Glutamatergic neuron (in vitro differentiated cells): Measurements from ENCODE around the gene ITGBL1. TPM values are rescaled to one million over a fixed set of nuclear protein-coding genes. Genes with fewer than 3 reads are reported as not detected.

ENCODE experiments used
- DNase-seq: peaks from one replicate; pipeline ENCODE4 v3.0.0; 2022
- H3K27ac Mint-ChIP-seq: one replicate; pipeline ENCODE4 v1.8.0; 2020; ENCODE audit warnings: mild to moderate bottlenecking, mixed read lengths, inconsistent platforms; ENCODE audit not compliant: unreplicated experiment
- H3K27me3 Mint-ChIP-seq: one replicate; pipeline ENCODE4 v1.8.0; 2020; ENCODE audit warnings: mild to moderate bottlenecking, moderate library complexity, mixed read lengths, inconsistent platforms; ENCODE audit not compliant: unreplicated experiment
- H3K36me3 Mint-ChIP-seq: one replicate; pipeline ENCODE4 v1.8.0; 2020; ENCODE audit warnings: mild to moderate bottlenecking, mixed read lengths, inconsistent platforms; ENCODE audit not compliant: unreplicated experiment
- H3K4me1 Mint-ChIP-seq: one replicate; pipeline ENCODE4 v1.8.0; 2020; ENCODE audit warnings: mild to moderate bottlenecking, low read depth, mixed read lengths, inconsistent platforms; ENCODE audit not compliant: unreplicated experiment
- H3K4me3 Mint-ChIP-seq: one replicate; pipeline ENCODE4 v1.8.0; 2020; ENCODE audit warnings: mild to moderate bottlenecking, mixed read lengths, inconsistent platforms; ENCODE audit not compliant: unreplicated experiment
- H3K9me3 Mint-ChIP-seq: one replicate; pipeline ENCODE4 v1.8.0; 2020; ENCODE audit warnings: mild to moderate bottlenecking, moderate library complexity, mixed read lengths, inconsistent platforms; ENCODE audit not compliant: unreplicated experiment
- total RNA-seq: library from RNA; stranded (reverse); fragmentation: NEBNext Ultra II Directional; extraction: Animal tissue kit (Norgen Biotek cat#: 25700); gene quantifications from one replicate; pipeline ENCODE4 v1.2.1, GENCODE V29; 2021; ENCODE audit not compliant: unreplicated experiment
- TF ChIP-seq, protein P1 (sequence below): fragments of 200-600 bp; sonication (generic); IDR thresholded peaks from one replicate; pipeline ENCODE4 v1.5.0; 2021; ENCODE audit not compliant: partially characterized antibody, unreplicated experiment

Gene ITGBL1
- total RNA-seq, 1 donor from 2014 or later = not detected

DNA sequence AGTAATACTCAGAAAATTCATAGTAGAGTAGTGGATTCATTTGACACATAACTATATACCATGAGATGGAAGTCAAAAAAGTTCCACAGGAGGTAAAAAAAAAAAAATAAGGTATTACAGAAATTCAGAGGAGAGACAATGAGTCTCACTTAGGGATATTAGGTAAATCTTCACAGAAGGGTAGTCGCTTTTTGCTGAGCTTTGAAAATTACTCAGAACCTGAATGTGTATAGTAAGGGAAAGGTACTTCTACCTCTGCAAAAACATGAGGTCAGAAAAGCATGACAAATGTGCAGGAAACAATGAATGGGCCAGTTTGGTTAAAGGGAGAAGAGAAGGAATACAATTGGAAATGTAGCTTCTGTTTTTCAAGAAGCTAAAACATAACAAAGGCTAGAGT is 250.6 kb downstream of the ITGBL1 start:
- H3K36me3 Mint-ChIP-seq = no peaks in the 10 kb centered on the region
- no peaks in the 10 kb centered on the region for H3K9me3 Mint-ChIP-seq
- TF ChIP-seq, protein P1, sequence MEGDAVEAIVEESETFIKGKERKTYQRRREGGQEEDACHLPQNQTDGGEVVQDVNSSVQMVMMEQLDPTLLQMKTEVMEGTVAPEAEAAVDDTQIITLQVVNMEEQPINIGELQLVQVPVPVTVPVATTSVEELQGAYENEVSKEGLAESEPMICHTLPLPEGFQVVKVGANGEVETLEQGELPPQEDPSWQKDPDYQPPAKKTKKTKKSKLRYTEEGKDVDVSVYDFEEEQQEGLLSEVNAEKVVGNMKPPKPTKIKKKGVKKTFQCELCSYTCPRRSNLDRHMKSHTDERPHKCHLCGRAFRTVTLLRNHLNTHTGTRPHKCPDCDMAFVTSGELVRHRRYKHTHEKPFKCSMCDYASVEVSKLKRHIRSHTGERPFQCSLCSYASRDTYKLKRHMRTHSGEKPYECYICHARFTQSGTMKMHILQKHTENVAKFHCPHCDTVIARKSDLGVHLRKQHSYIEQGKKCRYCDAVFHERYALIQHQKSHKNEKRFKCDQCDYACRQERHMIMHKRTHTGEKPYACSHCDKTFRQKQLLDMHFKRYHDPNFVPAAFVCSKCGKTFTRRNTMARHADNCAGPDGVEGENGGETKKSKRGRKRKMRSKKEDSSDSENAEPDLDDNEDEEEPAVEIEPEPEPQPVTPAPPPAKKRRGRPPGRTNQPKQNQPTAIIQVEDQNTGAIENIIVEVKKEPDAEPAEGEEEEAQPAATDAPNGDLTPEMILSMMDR = no peak
- peaks cover 23% of the 10 kb centered on the region for H3K4me1 Mint-ChIP-seq
- no peak for DNase-seq
- H3K27ac Mint-ChIP-seq = no peak overlapping the region
- no peak overlapping the region for H3K4me3 Mint-ChIP-seq
- peaks cover 2% of the 10 kb centered on the region for H3K27me3 Mint-ChIP-seq

DNA sequence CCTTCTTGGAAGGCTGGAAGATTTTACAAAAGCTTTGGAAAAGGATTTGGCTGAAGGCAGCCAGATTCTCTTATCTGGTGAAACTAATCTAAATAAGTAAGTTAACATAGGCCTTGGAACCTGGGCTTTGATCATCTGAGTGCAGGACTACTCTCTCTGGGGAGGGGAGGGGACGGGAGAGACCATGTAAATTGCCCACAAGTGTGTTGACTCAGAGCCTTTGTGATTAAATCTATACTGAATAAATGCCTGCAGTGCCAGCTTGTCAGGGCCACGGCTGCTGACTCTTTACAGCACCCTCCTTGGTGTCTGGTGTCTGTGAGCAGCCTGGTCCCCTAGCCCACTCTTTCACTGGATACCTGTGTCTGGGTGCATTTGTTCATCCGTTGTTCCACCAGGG is 251.4 kb downstream of the ITGBL1 start:
- H3K4me3 Mint-ChIP-seq = no peak overlapping the region
- peaks cover 2% of the 10 kb centered on the region for H3K27me3 Mint-ChIP-seq
- TF ChIP-seq, protein P1 = no peak
- no peak for DNase-seq
- H3K36me3 Mint-ChIP-seq = no peaks in the 10 kb centered on the region
- peaks cover 3% of the 10 kb centered on the region for H3K9me3 Mint-ChIP-seq
- peaks cover 23% of the 10 kb centered on the region for H3K4me1 Mint-ChIP-seq
- H3K27ac Mint-ChIP-seq = no peak overlapping the region

DNA sequence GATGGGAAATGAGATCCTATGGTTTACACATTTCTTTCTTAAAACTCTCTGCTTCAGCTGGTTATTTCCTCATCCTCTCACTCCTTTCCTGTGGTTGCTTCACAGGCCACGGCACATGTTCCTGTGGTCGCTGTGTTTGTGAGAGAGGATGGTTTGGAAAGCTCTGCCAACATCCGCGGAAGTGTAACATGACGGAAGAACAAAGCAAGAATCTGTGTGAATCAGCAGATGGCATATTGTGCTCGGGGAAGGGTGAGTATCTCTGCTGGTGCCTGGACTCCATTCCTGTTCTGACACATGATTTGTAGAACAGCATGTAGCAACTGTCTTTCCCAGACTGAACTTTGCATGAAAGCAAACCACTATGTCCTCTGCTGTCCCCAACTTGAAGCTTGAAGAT is 254.2 kb downstream of the ITGBL1 start:
- DNase-seq = no peak
- Mint-ChIP-seq H3K4me1 (peaks cover 27% of the 10 kb centered on the region), H3K36me3 (no peaks in the 10 kb centered on the region), H3K4me3 (no peak overlapping the region), H3K27ac (peak overlapping the region; percentile 49), H3K9me3 (peaks cover 3% of the 10 kb centered on the region), H3K27me3 (peaks cover 4% of the 10 kb centered on the region)
- TF ChIP-seq, protein P1 = no peak

DNA sequence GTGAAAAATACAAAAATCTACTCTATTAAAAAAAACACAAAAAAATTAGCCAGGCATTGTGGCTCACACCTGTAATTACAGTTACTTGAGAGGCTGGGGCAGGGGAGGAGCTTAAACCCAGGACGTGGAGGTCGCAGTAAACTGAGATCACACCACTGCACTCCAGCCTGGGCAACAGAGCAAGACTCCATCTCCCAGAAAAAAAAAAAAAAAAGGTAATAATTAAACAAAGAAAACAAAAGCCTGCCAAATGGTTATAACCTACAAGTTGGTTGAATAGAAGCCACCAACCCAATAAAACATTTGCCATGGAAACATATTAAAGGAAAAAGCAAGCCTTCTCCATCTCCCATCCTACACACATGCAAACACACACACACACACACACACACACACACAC is 255.2 kb downstream of the ITGBL1 start:
- peaks cover 3% of the 10 kb centered on the region for H3K9me3 Mint-ChIP-seq
- peaks cover 4% of the 10 kb centered on the region for H3K27me3 Mint-ChIP-seq
- TF ChIP-seq, protein P1 = no peak
- DNase-seq = no peak
- no peak overlapping the region for H3K4me3 Mint-ChIP-seq
- H3K4me1 Mint-ChIP-seq = peaks cover 24% of the 10 kb centered on the region
- no peak overlapping the region for H3K27ac Mint-ChIP-seq
- H3K36me3 Mint-ChIP-seq = no peaks in the 10 kb centered on the region

DNA sequence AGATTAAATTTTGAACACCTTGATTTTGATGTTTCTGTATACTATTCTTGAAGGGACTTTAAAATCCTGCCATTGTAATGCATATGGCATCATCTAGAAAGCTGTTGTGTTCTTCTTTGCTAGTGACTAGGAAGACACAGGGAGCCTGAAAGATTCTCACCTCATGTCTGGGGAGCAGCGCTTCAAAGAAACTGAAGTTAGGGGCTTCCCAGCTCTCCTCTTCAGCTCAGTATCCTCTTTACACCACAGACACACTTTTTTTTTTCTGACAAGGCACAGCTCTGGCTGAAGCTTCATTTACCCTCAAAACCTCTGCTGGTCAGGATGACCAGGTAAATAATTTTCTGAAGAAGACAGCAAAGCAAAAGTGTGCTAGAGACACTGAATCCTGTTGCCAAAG is 255.6 kb downstream of the ITGBL1 start:
- H3K27ac Mint-ChIP-seq = no peak overlapping the region
- H3K36me3 Mint-ChIP-seq = no peaks in the 10 kb centered on the region
- no peak overlapping the region for H3K4me3 Mint-ChIP-seq
- peaks cover 3% of the 10 kb centered on the region for H3K9me3 Mint-ChIP-seq
- H3K27me3 Mint-ChIP-seq = peaks cover 4% of the 10 kb centered on the region
- H3K4me1 Mint-ChIP-seq = peaks cover 24% of the 10 kb centered on the region
- TF ChIP-seq, protein P1 = no peak
- no peak for DNase-seq
